ENCODE measurements around the gene IDUA. TPM values are rescaled to one million over a fixed set of nuclear protein-coding genes. Genes with fewer than 3 reads are reported as not detected.

The IDUA gene
- total RNA-seq, 1 experiment from 2014 or later: 10.1 TPM

GRCh38 chr4:956531-957230, 30.2 kb upstream of the IDUA start:
- Histone ChIP-seq H2AFZ (ENCODE audit: low read length) (no peak overlapping the region), H3K27me3 (ENCODE audit: low read length) (no peaks in the 10 kb centered on the region), H3K27ac (ENCODE audit: low read length) (no peak overlapping the region), H3K36me3 (ENCODE audit: low read depth, low read length) (no peaks in the 10 kb centered on the region), H3F3A (ENCODE audit: low read length, unreplicated experiment) (no peaks in the 10 kb centered on the region), H3K9ac (ENCODE audit: low read length) (no peak overlapping the region), H3K9me2 (replicated peaks; ENCODE audit: low read length) (no peaks in the 10 kb centered on the region), H3K4me1 (ENCODE audit: insufficient read depth, low read length) (no peaks in the 10 kb centered on the region), H3K9me3 (ENCODE audit: low read length) (no peaks in the 10 kb centered on the region), H3K4me2 (ENCODE audit: low read length) (no peak overlapping the region), H3K79me2 (ENCODE audit: low read length) (no peaks in the 10 kb centered on the region), H4K20me1 (ENCODE audit: low read length) (no peaks in the 10 kb centered on the region), H3K4me3 (ENCODE audit: low read length) (no peak overlapping the region)
- ATAC-seq: no peak
- ChIA-PET POLR2A (ENCODE audit: unreplicated experiment) (no interaction called here), CTCF (no interaction called here)
- DNase-seq: no peak
- no TSS peak for BruUV-seq (replicated peaks)
- intact Hi-C loops (cut with micrococcal nuclease): no loop called here
- TF ChIP-seq EZH2 (IDR thresholded peaks at IDR 0.05; ENCODE audit: low read length, unreplicated experiment): no peak

GRCh38 chr4:957231-957580, 29.6 kb upstream of the IDUA start:
- Histone ChIP-seq H3K36me3 (ENCODE audit: low read depth, low read length) (no peaks in the 10 kb centered on the region), H3K27me3 (ENCODE audit: low read length) (no peaks in the 10 kb centered on the region), H3K9me3 (ENCODE audit: low read length) (no peaks in the 10 kb centered on the region), H3F3A (ENCODE audit: low read length, unreplicated experiment) (no peaks in the 10 kb centered on the region), H3K4me3 (ENCODE audit: low read length) (no peak overlapping the region), H3K9ac (ENCODE audit: low read length) (no peak overlapping the region), H3K79me2 (ENCODE audit: low read length) (no peaks in the 10 kb centered on the region), H4K20me1 (ENCODE audit: low read length) (no peaks in the 10 kb centered on the region), H2AFZ (ENCODE audit: low read length) (no peak overlapping the region), H3K4me2 (ENCODE audit: low read length) (no peak overlapping the region), H3K4me1 (ENCODE audit: insufficient read depth, low read length) (no peaks in the 10 kb centered on the region), H3K9me2 (replicated peaks; ENCODE audit: low read length) (no peaks in the 10 kb centered on the region), H3K27ac (ENCODE audit: low read length) (no peak overlapping the region)
- no TSS peak for BruUV-seq (replicated peaks)
- ChIA-PET CTCF (no interaction called here), POLR2A (ENCODE audit: unreplicated experiment) (no interaction called here)
- DNase-seq: no peak
- ATAC-seq: no peak
- intact Hi-C loops (cut with micrococcal nuclease): no loop called here
- TF ChIP-seq, protein P1, sequence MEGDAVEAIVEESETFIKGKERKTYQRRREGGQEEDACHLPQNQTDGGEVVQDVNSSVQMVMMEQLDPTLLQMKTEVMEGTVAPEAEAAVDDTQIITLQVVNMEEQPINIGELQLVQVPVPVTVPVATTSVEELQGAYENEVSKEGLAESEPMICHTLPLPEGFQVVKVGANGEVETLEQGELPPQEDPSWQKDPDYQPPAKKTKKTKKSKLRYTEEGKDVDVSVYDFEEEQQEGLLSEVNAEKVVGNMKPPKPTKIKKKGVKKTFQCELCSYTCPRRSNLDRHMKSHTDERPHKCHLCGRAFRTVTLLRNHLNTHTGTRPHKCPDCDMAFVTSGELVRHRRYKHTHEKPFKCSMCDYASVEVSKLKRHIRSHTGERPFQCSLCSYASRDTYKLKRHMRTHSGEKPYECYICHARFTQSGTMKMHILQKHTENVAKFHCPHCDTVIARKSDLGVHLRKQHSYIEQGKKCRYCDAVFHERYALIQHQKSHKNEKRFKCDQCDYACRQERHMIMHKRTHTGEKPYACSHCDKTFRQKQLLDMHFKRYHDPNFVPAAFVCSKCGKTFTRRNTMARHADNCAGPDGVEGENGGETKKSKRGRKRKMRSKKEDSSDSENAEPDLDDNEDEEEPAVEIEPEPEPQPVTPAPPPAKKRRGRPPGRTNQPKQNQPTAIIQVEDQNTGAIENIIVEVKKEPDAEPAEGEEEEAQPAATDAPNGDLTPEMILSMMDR (conservative IDR thresholded peaks at IDR 0.05; ENCODE audit: low read depth, low read length): no peak
- TF ChIP-seq EZH2phosphoT487 (IDR thresholded peaks at IDR 0.05; ENCODE audit: borderline replicate concordance, low read length): no peak
- TF ChIP-seq EZH2 (IDR thresholded peaks at IDR 0.05; ENCODE audit: low read length, unreplicated experiment): no peak

- Histone ChIP-seq H3K27ac (ENCODE audit: low read length) (no peak overlapping the region), H3K4me2 (ENCODE audit: low read length) (no peak overlapping the region), H3K9me3 (ENCODE audit: low read length) (no peaks in the 10 kb centered on the region), H3F3A (ENCODE audit: low read length, unreplicated experiment) (no peaks in the 10 kb centered on the region), H3K79me2 (ENCODE audit: low read length) (no peaks in the 10 kb centered on the region), H3K4me1 (ENCODE audit: insufficient read depth, low read length) (no peaks in the 10 kb centered on the region), H3K9me2 (replicated peaks; ENCODE audit: low read length) (no peaks in the 10 kb centered on the region), H3K27me3 (ENCODE audit: low read length) (no peaks in the 10 kb centered on the region), H3K9ac (ENCODE audit: low read length) (no peak overlapping the region), H4K20me1 (ENCODE audit: low read length) (no peaks in the 10 kb centered on the region), H2AFZ (ENCODE audit: low read length) (no peak overlapping the region), H3K4me3 (ENCODE audit: low read length) (no peak overlapping the region), H3K36me3 (ENCODE audit: low read depth, low read length) (no peaks in the 10 kb centered on the region)
- POLR2A ChIA-PET (ENCODE audit: unreplicated experiment): no interaction called here
- DNase-seq (no peak), ATAC-seq (no peak)
- intact Hi-C loops (cut with micrococcal nuclease): no loop called here
- TF ChIP-seq, protein P1 (conservative IDR thresholded peaks at IDR 0.05; ENCODE audit: low read depth, low read length): no peak
- TF ChIP-seq EZH2 (IDR thresholded peaks at IDR 0.05; ENCODE audit: low read length, unreplicated experiment): no peak
- no peak for TF ChIP-seq EZH2phosphoT487 (IDR thresholded peaks at IDR 0.05; ENCODE audit: borderline replicate concordance, low read length)
- CTCF ChIA-PET: no interaction called here
- BruUV-seq (replicated peaks): no TSS peak
These were observed 29.1 kb upstream of the IDUA start for GRCh38 chr4:957581-958313.
